ENCODE data around the gene P4HA3.
A peak's percentile ranks its signal among the peaks of the same experiment; 100 is the strongest.

The P4HA3 gene

GRCh38 chr11:74262725-74263124 is 48.7 kb downstream of the P4HA3 start:
- no peak for DNase-seq

GRCh38 chr11:74257959-74258553 is 53.4 kb downstream of the P4HA3 start:
- no peak for DNase-seq

- no peak for DNase-seq
Measured at GRCh38 chr11:74256378-74257133, 54.9 kb downstream of the P4HA3 start.

GRCh38 chr11:74255741-74256375 is 55.6 kb downstream of the P4HA3 start:
- DNase-seq, result peak; percentile 56 to 64

GRCh38 chr11:74253361-74253760 is 58.1 kb downstream of the P4HA3 start:
- no peak for DNase-seq

- no peak for DNase-seq
Measured at GRCh38 chr11:74249496-74249895, 61.9 kb downstream of the P4HA3 start.

GRCh38 chr11:74248469-74248868 is 63.0 kb downstream of the P4HA3 start:
- no peak for DNase-seq

GRCh38 chr11:74238243-74238642 is 73.2 kb downstream of the P4HA3 start:
- DNase-seq, result no peak

- no peak for DNase-seq
Measured at GRCh38 chr11:74237541-74237940, 73.9 kb downstream of the P4HA3 start.

GRCh38 chr11:74235121-74235520 is 76.3 kb downstream of the P4HA3 start:
- no peak for DNase-seq

GRCh38 chr11:74233683-74234082 is 77.8 kb downstream of the P4HA3 start:
- no peak for DNase-seq

- DNase-seq, result peak; percentile 9 to 53
Measured at GRCh38 chr11:74232311-74232950, 79.0 kb downstream of the P4HA3 start.

GRCh38 chr11:74226907-74227306 is 84.5 kb downstream of the P4HA3 start:
- no peak for DNase-seq

- no peak for DNase-seq
Measured at GRCh38 chr11:74225565-74225964, 85.9 kb downstream of the P4HA3 start.

GRCh38 chr11:74221816-74222215 is 89.6 kb downstream of the P4HA3 start:
- DNase-seq, result no peak

GRCh38 chr11:74220376-74220775 is 91.1 kb downstream of the P4HA3 start:
- DNase-seq, result no peak

Data from CD4-positive, alpha-beta T cell treated with Interferon alpha-2 for 1 hour (primary cell).